Astrocyte (in vitro differentiated cells and primary cell): ENCODE results near the gene ZMYND11. TPM values are rescaled to one million over a fixed set of nuclear protein-coding genes. Genes with fewer than 3 reads are reported as not detected.

Experiments used
- DNase-seq: peaks from one replicate; pipeline ENCODE4 v3.0.0-alpha.2; 2010; ENCODE audit warnings: low read depth
- FAIRE-seq: peaks from 2 replicates; lab custom pipeline; 2011; peaks lifted over from hg19 to GRCh38; lab: Jason Lieb, UNC
- H2AFZ ChIP-seq: 2 replicates; pipeline ENCODE4 v1.6.0; 2012; ENCODE audit warnings: low read depth, low read length, inconsistent platforms
- H3K27ac ChIP-seq: 2 replicates; pipeline ENCODE4 v1.5.1; 2011; ENCODE audit warnings: low read depth, low read length, inconsistent platforms
- H3K27me3 ChIP-seq: 2 replicates; pipeline ENCODE4 v1.6.0; 2011; ENCODE audit warnings: low read length, inconsistent platforms; ENCODE audit not compliant: insufficient read depth
- H3K36me3 ChIP-seq: 2 replicates; pipeline ENCODE4 v1.5.1; 2011; ENCODE audit warnings: low read length, inconsistent platforms; ENCODE audit not compliant: insufficient read depth
- H3K4me1 ChIP-seq: 2 replicates; pipeline ENCODE4 v1.5.1; 2011; ENCODE audit warnings: low read length, inconsistent platforms; ENCODE audit not compliant: insufficient read depth
- H3K4me2 ChIP-seq: 2 replicates; pipeline ENCODE4 v1.6.0; 2012; ENCODE audit warnings: low read length, inconsistent platforms
- H3K4me3 ChIP-seq: 2 replicates; pipeline ENCODE4 v1.5.1; 2011; ENCODE audit warnings: low read depth, mild to moderate bottlenecking, low read length, inconsistent platforms; ENCODE audit not compliant: insufficient read depth
- H3K79me2 ChIP-seq: 2 replicates; pipeline ENCODE4 v1.6.0; 2012; ENCODE audit warnings: mild to moderate bottlenecking, low read length, inconsistent platforms; ENCODE audit not compliant: insufficient read depth
- H3K9ac ChIP-seq: 2 replicates; pipeline ENCODE4 v1.6.0; 2012; ENCODE audit warnings: mild to moderate bottlenecking, low read length, inconsistent platforms
- H3K9me3 ChIP-seq: 2 replicates; pipeline ENCODE4 v1.5.1; 2012; ENCODE audit warnings: low read depth, mild to moderate bottlenecking, low read length, inconsistent platforms; ENCODE audit not compliant: insufficient read depth
- H4K20me1 ChIP-seq: 2 replicates; pipeline ENCODE4 v1.6.0; 2012; ENCODE audit warnings: low read length, inconsistent platforms; ENCODE audit not compliant: insufficient read depth
- H3K27ac Mint-ChIP-seq: one replicate; pipeline ENCODE4 v1.8.0; 2021; ENCODE audit warnings: mild to moderate bottlenecking, mixed read lengths; ENCODE audit not compliant: unreplicated experiment
- H3K27me3 Mint-ChIP-seq: one replicate; pipeline ENCODE4 v1.8.0; 2021; ENCODE audit warnings: low read depth, mixed read lengths; ENCODE audit not compliant: unreplicated experiment
- H3K36me3 Mint-ChIP-seq: one replicate; pipeline ENCODE4 v1.8.0; 2021; ENCODE audit warnings: low read depth, mixed read lengths; ENCODE audit not compliant: unreplicated experiment
- H3K4me1 Mint-ChIP-seq: one replicate; pipeline ENCODE4 v1.8.0; 2021; ENCODE audit warnings: low read depth, mixed read lengths; ENCODE audit not compliant: unreplicated experiment
- H3K4me3 Mint-ChIP-seq: one replicate; pipeline ENCODE4 v1.8.0; 2021; ENCODE audit warnings: mild to moderate bottlenecking, moderate library complexity, mixed read lengths; ENCODE audit not compliant: unreplicated experiment
- H3K9me3 Mint-ChIP-seq: one replicate; pipeline ENCODE4 v1.8.0; 2021; ENCODE audit warnings: mild to moderate bottlenecking, mixed read lengths; ENCODE audit not compliant: unreplicated experiment
- EZH2 ChIP-seq: IDR thresholded peaks from 2 replicates; pipeline ENCODE4 v1.6.1; 2012; ENCODE audit warnings: mild to moderate bottlenecking, low read length, inconsistent platforms; ENCODE audit not compliant: insufficient read depth
- total RNA-seq: library from RNA; stranded (reverse); gene quantifications from 2 replicates; pipeline ENCODE4 v1.2.1, GENCODE V29; 2021
- TF ChIP-seq, protein P1 (sequence below): IDR thresholded peaks from 2 replicates; pipeline ENCODE4 v1.5.1; 2011; ENCODE audit warnings: low read depth, mild to moderate bottlenecking, inconsistent platforms, low read length, moderate library complexity; ENCODE audit not compliant: insufficient read depth

Gene ZMYND11
- total RNA-seq, 1 donor from 2014 or later, result 37.9 TPM

DNA sequence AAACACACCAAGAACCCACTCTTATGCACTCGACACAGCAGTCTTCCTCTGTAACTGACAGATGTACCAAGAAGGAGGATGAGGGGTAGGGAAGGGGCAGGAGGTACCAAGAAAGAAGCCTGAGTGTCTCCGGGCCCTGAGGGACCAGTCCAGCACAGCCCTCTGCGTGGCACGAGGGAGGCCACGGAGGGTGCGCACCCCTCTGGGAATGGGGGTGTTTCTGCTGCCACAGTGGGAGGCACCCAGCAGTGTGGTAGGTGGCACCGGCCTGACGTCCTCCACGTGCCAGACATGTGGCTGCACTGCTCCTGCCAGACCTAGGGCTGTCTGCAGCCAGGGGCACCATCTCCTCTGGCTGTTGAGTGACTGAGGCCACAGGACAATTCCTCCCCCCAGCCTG, 154.3 kb downstream of the ZMYND11 start:
- TF ChIP-seq, protein P1, sequence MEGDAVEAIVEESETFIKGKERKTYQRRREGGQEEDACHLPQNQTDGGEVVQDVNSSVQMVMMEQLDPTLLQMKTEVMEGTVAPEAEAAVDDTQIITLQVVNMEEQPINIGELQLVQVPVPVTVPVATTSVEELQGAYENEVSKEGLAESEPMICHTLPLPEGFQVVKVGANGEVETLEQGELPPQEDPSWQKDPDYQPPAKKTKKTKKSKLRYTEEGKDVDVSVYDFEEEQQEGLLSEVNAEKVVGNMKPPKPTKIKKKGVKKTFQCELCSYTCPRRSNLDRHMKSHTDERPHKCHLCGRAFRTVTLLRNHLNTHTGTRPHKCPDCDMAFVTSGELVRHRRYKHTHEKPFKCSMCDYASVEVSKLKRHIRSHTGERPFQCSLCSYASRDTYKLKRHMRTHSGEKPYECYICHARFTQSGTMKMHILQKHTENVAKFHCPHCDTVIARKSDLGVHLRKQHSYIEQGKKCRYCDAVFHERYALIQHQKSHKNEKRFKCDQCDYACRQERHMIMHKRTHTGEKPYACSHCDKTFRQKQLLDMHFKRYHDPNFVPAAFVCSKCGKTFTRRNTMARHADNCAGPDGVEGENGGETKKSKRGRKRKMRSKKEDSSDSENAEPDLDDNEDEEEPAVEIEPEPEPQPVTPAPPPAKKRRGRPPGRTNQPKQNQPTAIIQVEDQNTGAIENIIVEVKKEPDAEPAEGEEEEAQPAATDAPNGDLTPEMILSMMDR, result no peak
- no peak for TF ChIP-seq EZH2
- H4K20me1 ChIP-seq, result peaks cover 14% of the 10 kb centered on the region
- no peaks in the 10 kb centered on the region for H3K27me3 Mint-ChIP-seq
- no peak overlapping the region for H3K27ac Mint-ChIP-seq
- FAIRE-seq, result no peak
- H3K9me3 Mint-ChIP-seq, result no peaks in the 10 kb centered on the region
- H3K36me3 Mint-ChIP-seq, result peaks cover 48% of the 10 kb centered on the region
- no peak overlapping the region for H3K4me3 Mint-ChIP-seq
- peaks cover 3% of the 10 kb centered on the region for H3K4me1 ChIP-seq
- no peak overlapping the region for H2AFZ ChIP-seq
- peaks cover 3% of the 10 kb centered on the region for H3K79me2 ChIP-seq
- H3K27me3 ChIP-seq, result no peaks in the 10 kb centered on the region
- H3K4me3 ChIP-seq, result no peak overlapping the region
- no peak for DNase-seq
- no peak overlapping the region for H3K4me2 ChIP-seq
- H3K9me3 ChIP-seq, result no peaks in the 10 kb centered on the region
- no peaks in the 10 kb centered on the region for H3K4me1 Mint-ChIP-seq
- no peak overlapping the region for H3K9ac ChIP-seq
- peaks cover 7% of the 10 kb centered on the region for H3K36me3 ChIP-seq
- no peak overlapping the region for H3K27ac ChIP-seq

DNA sequence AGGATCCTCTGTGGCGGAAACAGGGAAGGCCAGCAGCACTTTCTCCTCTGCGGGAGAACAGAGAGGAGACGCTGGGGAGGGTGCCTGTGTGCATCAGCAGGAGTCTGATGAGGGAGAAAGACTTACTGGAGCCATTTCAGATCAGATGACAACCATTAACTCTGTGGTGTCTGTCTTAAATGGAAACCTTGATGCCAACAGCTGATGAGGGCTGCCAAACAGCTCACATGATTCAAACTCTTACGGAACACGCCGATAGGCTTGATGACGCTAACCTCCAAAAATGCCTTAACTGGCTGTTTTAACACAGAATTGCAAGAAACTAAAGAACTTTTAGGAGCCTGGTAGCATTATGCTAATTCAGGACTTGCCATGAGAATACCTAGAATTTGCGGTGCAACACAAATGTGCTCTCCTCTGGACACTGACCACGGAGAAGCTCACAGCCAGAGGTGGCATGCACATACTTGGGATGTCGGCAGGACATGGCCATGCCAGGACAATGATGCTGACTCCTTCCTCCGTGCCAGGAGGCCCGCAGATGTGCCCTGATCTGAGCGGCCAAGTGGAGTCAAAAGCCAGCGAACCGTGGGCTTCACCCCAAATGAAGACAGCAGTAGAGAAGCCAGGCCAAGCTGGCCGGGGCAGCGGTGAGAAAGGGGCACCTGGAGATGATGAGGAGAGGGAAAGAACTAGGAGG, 154.9 kb downstream of the ZMYND11 start:
- Mint-ChIP-seq H3K9me3 (no peaks in the 10 kb centered on the region), H3K27me3 (no peaks in the 10 kb centered on the region), H3K4me1 (no peaks in the 10 kb centered on the region), H3K27ac (no peak overlapping the region), H3K36me3 (peaks cover 47% of the 10 kb centered on the region), H3K4me3 (no peak overlapping the region)
- no peak overlapping the region for H2AFZ ChIP-seq
- H3K79me2 ChIP-seq, result peaks cover 3% of the 10 kb centered on the region
- TF ChIP-seq EZH2, result no peak
- DNase-seq, result no peak
- H3K9me3 ChIP-seq, result no peaks in the 10 kb centered on the region
- H3K9ac ChIP-seq, result no peak overlapping the region
- no peak for FAIRE-seq
- H3K4me2 ChIP-seq, result no peak overlapping the region
- H3K27ac ChIP-seq, result no peak overlapping the region
- no peak overlapping the region for H3K4me3 ChIP-seq
- H3K36me3 ChIP-seq, result peaks cover 7% of the 10 kb centered on the region
- H4K20me1 ChIP-seq, result peaks cover 14% of the 10 kb centered on the region
- H3K4me1 ChIP-seq, result peaks cover 3% of the 10 kb centered on the region
- H3K27me3 ChIP-seq, result no peaks in the 10 kb centered on the region

DNA sequence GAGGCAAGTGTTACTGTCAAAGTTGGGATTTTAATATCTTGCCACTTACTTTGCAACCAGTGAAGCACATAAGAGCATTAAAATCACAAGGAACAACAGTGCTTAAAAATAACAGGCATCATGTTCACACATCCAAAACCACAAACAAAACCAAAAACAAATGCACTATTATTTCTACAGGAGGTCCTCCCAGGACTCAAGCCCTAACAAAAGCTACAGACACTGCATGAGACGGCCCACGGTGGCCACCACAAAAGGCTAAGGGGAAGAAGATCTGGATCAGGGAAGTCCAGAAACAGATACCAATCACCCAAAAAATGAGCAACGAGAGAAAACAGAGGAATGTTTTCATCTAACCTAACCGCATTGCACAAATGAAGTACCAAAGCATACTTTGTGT, 158.4 kb downstream of the ZMYND11 start:
- Mint-ChIP-seq H3K4me1 (peaks cover 9% of the 10 kb centered on the region), H3K9me3 (peaks cover 2% of the 10 kb centered on the region), H3K36me3 (peaks cover 32% of the 10 kb centered on the region), H3K27me3 (no peaks in the 10 kb centered on the region), H3K27ac (no peak overlapping the region), H3K4me3 (no peak overlapping the region)
- Histone ChIP-seq H3K27me3 (no peaks in the 10 kb centered on the region), H3K79me2 (peaks cover 3% of the 10 kb centered on the region), H3K4me1 (peaks cover 13% of the 10 kb centered on the region), H4K20me1 (peaks cover 14% of the 10 kb centered on the region), H3K4me3 (no peak overlapping the region), H3K9me3 (no peaks in the 10 kb centered on the region), H2AFZ (no peak overlapping the region), H3K36me3 (peaks cover 7% of the 10 kb centered on the region), H3K9ac (no peak overlapping the region), H3K4me2 (no peak overlapping the region), H3K27ac (no peak overlapping the region)
- DNase-seq (no peak), FAIRE-seq (no peak)
- no peak for TF ChIP-seq EZH2
- TF ChIP-seq, protein P1, result no peak
